PFSK-1 (cell line): Measurements from ENCODE around the gene STARD8.

Source experiments
- FOXP2 ChIP-seq: optimal IDR thresholded peaks from 2 replicates; pipeline ENCODE3; 2011; ENCODE audit warnings: borderline replicate concordance, control low read depth, inconsistent platforms; ENCODE audit not compliant: insufficient read depth; ENCODE audit errors: extremely low read length, extremely low read depth
- POLR2AphosphoS5 ChIP-seq: IDR thresholded peaks from 2 replicates; pipeline ENCODE4 v1.6.1; 2012; ENCODE audit warnings: low read depth, mild to moderate bottlenecking, control low read depth, low read length, moderate library complexity
- SIN3A ChIP-seq: IDR thresholded peaks from 2 replicates; pipeline ENCODE4 v1.6.1; 2012; ENCODE audit warnings: mild to moderate bottlenecking, low read length, moderate library complexity, borderline replicate concordance; ENCODE audit not compliant: insufficient read depth
- TAF1 ChIP-seq: IDR thresholded peaks from 2 replicates; pipeline ENCODE4 v1.6.1; 2012; ENCODE audit warnings: low read length, control low read depth, borderline replicate concordance; ENCODE audit not compliant: insufficient read depth
- TF ChIP-seq, protein P1 (sequence below), 2 experiments: IDR thresholded peaks; 2 replicates each; pipeline versions ENCODE4 v1.6.1 to v1.8.0; 2011 to 2012; ENCODE audit warnings: low read depth in 2 of 2, low read length in 2 of 2, control low read depth in 1 of 2, inconsistent platforms in 1 of 2, mild to moderate bottlenecking in 1 of 2, moderate library complexity in 1 of 2; ENCODE audit not compliant: insufficient read depth in 1 of 2

Gene STARD8

DNA sequence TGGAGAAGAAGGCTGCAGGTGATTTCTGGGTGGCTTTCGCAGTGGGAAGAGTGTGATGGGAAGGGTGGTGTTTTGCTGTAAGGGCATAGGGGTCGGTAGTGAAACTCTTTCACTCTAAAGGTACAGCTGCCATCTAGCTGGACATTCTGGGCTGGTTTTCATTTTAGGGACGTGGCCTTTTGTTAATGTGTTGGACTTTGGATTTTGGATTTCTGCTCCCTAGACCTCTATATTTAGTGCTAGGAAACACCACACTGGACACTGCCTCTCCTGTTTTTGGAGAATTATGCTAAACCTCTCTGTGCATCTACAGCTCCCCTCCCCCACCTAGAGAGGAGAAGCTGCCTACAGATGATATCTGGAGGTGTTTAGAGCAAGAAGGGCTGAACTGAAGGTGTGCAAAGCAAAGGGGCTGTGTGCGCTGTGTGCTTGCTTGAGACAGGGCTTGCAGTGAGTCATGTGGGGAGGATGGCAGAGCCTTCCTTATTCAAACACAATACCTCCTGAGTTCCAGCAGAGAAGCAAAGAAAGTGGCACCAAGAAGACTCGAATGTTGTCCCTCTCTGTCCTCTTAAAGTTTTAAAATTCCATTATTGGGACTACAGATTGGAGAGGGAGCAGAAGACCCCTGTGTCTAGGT is 47.9 kb downstream of the STARD8 start:
- no peak for TF ChIP-seq TAF1
- no peak for TF ChIP-seq SIN3A
- no peak for TF ChIP-seq POLR2AphosphoS5
- TF ChIP-seq, protein P1, sequence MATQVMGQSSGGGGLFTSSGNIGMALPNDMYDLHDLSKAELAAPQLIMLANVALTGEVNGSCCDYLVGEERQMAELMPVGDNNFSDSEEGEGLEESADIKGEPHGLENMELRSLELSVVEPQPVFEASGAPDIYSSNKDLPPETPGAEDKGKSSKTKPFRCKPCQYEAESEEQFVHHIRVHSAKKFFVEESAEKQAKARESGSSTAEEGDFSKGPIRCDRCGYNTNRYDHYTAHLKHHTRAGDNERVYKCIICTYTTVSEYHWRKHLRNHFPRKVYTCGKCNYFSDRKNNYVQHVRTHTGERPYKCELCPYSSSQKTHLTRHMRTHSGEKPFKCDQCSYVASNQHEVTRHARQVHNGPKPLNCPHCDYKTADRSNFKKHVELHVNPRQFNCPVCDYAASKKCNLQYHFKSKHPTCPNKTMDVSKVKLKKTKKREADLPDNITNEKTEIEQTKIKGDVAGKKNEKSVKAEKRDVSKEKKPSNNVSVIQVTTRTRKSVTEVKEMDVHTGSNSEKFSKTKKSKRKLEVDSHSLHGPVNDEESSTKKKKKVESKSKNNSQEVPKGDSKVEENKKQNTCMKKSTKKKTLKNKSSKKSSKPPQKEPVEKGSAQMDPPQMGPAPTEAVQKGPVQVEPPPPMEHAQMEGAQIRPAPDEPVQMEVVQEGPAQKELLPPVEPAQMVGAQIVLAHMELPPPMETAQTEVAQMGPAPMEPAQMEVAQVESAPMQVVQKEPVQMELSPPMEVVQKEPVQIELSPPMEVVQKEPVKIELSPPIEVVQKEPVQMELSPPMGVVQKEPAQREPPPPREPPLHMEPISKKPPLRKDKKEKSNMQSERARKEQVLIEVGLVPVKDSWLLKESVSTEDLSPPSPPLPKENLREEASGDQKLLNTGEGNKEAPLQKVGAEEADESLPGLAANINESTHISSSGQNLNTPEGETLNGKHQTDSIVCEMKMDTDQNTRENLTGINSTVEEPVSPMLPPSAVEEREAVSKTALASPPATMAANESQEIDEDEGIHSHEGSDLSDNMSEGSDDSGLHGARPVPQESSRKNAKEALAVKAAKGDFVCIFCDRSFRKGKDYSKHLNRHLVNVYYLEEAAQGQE (IDR thresholded peaks at IDR 0.05; ENCODE audit: insufficient read depth in 1 of 2, low read depth in 2 of 2, low read length in 2 of 2): no peak

DNA sequence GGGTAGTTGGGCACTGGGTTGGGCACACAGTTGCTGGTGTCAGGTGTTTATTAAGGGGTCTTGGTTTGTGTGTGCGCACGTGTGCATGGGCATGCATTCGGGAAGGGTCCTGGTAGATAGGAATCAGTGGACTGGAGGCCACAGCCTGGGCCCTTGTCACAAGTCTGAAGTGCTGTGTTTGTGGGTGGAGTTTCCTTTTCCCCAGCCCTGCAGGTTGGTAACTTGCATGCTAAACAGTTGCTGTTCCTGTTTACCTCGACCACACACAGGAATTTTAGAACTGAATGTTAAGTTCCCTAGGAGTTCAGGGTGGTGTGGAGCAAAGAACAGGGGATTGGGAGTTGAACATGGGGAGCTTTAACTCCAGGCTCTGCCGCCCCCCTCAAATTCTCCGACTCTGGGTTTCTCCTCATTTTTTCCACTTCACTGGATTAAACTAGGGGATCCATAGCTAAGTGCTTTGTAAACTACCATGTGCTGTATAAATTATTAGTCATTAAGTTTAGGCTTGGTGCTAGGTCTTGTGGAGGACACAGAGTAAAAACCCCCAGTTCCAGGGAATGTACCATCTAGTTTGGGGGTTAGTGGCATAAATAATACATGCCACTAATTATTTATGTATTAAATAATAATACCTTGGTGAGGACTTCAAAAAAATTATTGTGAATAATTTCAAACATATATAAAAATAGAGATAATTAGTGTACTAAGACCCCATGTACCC is 49.0 kb downstream of the STARD8 start:
- TF ChIP-seq POLR2AphosphoS5: no peak
- no peak for TF ChIP-seq FOXP2
- TF ChIP-seq SIN3A: no peak
- TF ChIP-seq, protein P1 (IDR thresholded peaks at IDR 0.05; ENCODE audit: insufficient read depth in 1 of 2, low read depth in 2 of 2, low read length in 2 of 2): no peak
- TF ChIP-seq TAF1: no peak

DNA sequence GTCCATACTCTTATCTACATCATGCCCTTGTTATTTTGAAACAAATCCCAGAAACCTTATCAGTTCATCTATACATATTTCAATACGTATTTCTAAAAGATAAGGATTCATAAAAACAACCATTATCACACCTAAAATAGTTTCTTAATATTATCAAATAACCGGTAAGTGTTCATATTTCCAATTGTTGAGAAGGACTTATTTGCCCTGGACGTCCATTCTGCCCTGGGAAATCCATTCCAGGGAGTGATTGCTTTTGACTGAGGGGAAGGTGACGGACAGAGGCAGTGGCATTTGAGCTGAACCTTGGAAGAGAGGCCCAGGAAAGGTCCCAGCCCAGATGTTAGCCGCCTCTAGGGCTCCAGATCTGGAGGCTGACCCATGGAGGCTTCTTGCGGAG is 49.6 kb downstream of the STARD8 start:
- TF ChIP-seq POLR2AphosphoS5: no peak
- TF ChIP-seq, protein P1 (IDR thresholded peaks at IDR 0.05; ENCODE audit: insufficient read depth in 1 of 2, low read depth in 2 of 2, low read length in 2 of 2): no peak

DNA sequence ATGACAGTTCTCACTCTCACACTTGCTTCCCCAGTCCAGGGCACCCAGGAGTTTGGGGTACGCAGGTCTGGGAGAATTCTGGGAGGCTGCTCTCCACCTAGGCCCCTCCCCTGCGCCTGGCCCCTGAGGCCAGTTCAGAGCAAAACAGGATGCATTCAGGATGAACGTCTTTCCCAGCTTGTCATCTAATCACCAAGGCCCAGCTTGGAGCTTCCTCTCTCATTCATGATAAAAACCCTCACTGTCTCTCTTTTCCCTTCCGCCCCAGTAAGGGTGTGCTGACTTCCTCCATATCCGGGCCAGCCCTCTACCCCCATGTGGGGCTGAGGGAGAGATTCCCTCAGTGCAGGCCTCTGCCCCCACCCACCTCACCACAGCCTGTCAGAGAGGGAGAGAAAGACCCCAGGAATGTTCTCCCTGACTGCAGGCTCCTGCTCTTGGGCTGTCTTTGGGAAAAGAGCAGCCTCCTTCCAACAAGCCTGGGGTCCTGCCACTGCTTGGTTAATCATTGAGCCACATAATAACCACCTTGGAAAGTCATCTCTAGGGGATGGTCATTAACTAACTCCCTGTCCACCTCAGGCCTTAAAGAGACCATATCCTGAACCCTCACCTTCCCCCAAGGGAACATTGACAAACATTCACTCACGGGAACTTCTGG is 50.1 kb downstream of the STARD8 start:
- no peak for TF ChIP-seq TAF1
- TF ChIP-seq, protein P1 (IDR thresholded peaks at IDR 0.05; ENCODE audit: insufficient read depth in 1 of 2, low read depth in 2 of 2, low read length in 2 of 2): no peak
- no peak for TF ChIP-seq FOXP2
- TF ChIP-seq POLR2AphosphoS5: no peak
- no peak for TF ChIP-seq SIN3A
